ENCODE results near the gene CCDC178.

The CCDC178 gene

DNA sequence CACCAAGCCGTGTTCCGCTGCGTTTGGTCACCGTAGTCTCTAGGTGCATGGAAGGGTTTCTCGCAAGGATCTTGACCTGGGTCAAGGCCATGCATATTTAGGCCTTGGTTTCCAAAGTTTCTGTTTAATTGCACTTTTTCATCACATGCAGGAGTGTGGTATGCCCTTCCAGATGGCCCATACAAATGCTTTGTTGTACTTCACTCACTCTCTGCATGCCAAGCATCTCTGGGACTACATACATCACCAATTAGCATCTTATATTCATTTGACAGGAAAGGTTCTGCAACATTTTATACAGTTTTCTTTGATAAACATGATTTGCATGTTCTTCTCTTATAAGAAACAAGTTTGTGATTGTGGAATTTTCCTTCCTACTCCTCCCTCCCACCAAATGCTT, 534.9 kb downstream of the CCDC178 start:
- Mint-ChIP-seq H3K36me3 (ENCODE audit: low read depth) (no peaks in the 10 kb centered on the region), H3K27ac (no peak overlapping the region), H3K9me3 (peaks cover 9% of the 10 kb centered on the region), H3K27me3 (ENCODE audit: low read depth) (no peaks in the 10 kb centered on the region), H3K4me3 (no peak overlapping the region), H3K4me1 (ENCODE audit: low read depth) (no peaks in the 10 kb centered on the region)

DNA sequence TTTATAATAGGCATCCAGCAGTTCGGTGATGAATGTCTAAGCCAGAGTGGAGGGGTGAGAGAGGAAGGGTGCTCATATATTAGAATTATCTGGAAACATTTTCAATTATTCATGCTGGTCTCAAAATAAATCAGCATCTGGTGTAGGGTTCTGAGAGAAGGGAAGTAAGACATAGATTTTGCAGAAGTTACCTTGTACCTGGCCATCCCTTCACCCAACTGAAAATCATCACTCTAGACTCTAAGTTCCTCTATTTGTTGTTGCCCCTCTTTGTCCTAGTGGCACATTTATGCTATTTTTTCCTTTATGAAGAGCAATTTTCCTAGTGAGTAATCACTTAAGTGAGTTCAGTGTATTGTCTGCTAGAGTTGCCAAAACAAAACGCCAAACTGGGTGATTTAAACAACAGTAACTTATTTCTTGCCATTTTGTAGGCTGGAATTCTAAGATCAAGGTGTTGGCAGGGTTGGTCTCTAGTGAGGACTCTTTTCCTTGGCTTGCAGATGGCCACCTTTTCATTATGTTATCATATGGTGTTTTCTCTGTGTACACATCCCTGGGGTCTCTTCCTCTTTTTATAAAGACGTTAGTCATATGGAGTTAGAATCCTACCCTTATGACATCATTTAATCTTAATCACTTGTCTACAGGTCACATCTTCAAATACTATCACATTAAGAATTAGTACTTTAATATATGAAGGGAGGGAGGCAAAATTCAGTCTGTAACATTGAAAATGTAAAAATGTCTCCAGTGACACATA, 537.8 kb downstream of the CCDC178 start:
- H3K27me3 Mint-ChIP-seq (ENCODE audit: low read depth) = no peaks in the 10 kb centered on the region
- peaks cover 9% of the 10 kb centered on the region for H3K9me3 Mint-ChIP-seq
- no peaks in the 10 kb centered on the region for H3K36me3 Mint-ChIP-seq (ENCODE audit: low read depth)
- no peaks in the 10 kb centered on the region for H3K4me1 Mint-ChIP-seq (ENCODE audit: low read depth)
- H3K4me3 Mint-ChIP-seq = no peak overlapping the region
- no peak overlapping the region for H3K27ac Mint-ChIP-seq

DNA sequence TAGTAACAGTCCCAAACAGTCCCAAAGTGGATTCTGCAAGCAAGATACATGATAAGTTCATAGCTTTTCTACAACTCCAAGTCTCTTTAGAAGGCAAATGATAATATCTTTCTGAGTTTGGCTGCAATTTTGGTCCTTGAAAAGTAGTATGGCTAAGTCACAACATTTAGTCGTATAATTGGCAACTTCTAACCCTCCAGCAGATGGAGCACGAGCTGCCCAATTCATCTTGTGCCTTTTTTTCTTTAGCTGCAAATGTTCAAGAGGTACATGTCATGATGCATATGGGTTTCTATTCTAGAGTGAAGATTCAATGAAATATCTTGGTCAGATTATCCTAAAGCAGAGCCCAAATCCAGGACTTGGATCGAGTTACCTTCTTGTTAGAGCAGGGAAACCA, 540.7 kb downstream of the CCDC178 start:
- no peaks in the 10 kb centered on the region for H3K4me1 Mint-ChIP-seq (ENCODE audit: low read depth)
- no peaks in the 10 kb centered on the region for H3K9me3 Mint-ChIP-seq
- no peak overlapping the region for H3K27ac Mint-ChIP-seq
- no peaks in the 10 kb centered on the region for H3K27me3 Mint-ChIP-seq (ENCODE audit: low read depth)
- H3K4me3 Mint-ChIP-seq = no peak overlapping the region
- no peaks in the 10 kb centered on the region for H3K36me3 Mint-ChIP-seq (ENCODE audit: low read depth)

DNA sequence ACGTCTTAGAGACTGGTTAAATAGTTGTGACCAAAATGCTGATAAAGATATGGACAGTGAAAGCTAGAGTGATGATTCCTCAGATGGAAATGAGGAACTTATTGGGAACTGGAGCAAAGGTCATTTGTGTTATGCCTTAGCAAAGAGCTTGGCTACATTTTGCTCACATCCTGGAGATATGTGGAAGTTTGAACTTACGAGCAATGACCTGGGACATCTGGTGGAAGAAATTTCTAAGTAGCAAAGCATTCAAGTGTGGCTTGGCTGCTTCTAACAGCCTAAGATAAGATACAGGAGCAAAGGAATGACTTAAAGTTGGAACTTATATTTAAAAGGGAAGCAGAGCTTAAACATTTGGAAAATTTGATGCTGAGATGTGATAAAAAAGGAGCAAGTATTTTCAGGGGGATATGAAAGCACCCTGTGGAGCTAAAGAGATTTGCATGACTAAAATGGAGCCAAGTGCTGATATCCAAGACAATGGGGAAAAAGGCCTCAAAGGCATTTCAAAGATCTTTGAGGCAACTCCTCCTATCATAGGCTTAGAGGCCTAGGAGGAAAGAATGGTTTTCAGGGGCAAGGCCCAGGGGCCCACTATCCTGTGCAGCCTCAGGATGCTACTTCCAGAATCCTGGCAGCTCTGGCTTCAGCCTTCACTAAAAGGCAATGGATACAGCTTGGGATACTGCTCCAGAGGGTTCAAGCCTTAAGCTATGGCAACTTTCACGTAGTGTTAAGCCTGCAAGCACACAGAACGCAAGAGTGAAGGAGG, 543.6 kb downstream of the CCDC178 start:
- H3K4me3 Mint-ChIP-seq = no peak overlapping the region
- no peaks in the 10 kb centered on the region for H3K36me3 Mint-ChIP-seq (ENCODE audit: low read depth)
- no peaks in the 10 kb centered on the region for H3K27me3 Mint-ChIP-seq (ENCODE audit: low read depth)
- no peaks in the 10 kb centered on the region for H3K4me1 Mint-ChIP-seq (ENCODE audit: low read depth)
- H3K9me3 Mint-ChIP-seq = no peaks in the 10 kb centered on the region
- no peak overlapping the region for H3K27ac Mint-ChIP-seq

DNA sequence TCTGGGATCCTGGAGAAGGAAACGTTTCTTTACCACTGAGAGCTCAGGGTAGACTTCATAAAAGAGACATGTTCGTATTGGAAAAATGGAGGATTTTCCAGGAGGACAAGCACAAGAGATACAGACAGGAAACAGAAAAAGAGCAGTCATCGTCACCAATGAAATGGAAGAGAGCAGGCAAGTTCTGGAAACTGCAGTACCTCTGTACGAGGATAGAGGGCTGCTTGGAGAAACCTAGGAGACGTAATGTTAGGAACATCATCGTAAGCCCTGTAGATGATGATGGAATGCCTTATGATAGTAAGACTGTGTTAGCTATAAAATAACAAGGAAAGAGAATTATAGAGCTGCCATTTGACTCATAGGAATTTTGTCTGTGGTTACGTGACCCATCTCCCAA, 546.6 kb downstream of the CCDC178 start:
- H3K27ac Mint-ChIP-seq = no peak overlapping the region
- no peaks in the 10 kb centered on the region for H3K27me3 Mint-ChIP-seq (ENCODE audit: low read depth)
- H3K4me1 Mint-ChIP-seq (ENCODE audit: low read depth) = no peaks in the 10 kb centered on the region
- H3K36me3 Mint-ChIP-seq (ENCODE audit: low read depth) = no peaks in the 10 kb centered on the region
- H3K9me3 Mint-ChIP-seq = no peaks in the 10 kb centered on the region
- H3K4me3 Mint-ChIP-seq = no peak overlapping the region

DNA sequence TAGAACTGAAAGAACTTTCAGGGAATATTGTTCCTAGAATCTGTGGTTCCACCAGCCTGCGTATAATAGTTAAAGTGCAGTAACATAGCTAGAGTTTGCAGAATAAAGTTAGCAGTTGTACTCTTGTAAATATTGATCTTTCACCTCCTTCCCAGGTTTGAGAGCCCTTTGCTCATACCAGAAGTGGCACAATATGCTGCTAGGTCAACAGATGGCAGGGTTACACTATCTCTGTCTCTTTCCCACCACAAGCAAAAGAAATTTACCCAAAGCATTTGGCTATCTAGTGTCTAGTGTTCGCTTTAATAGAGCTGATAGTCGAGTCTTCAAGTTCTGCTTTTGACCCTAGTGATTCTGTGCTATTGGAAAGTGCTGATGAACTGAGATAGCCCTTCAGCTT, 548.7 kb downstream of the CCDC178 start:
- Mint-ChIP-seq H3K4me1 (ENCODE audit: low read depth) (no peaks in the 10 kb centered on the region), H3K27me3 (ENCODE audit: low read depth) (no peaks in the 10 kb centered on the region), H3K9me3 (no peaks in the 10 kb centered on the region), H3K36me3 (ENCODE audit: low read depth) (no peaks in the 10 kb centered on the region), H3K27ac (no peak overlapping the region), H3K4me3 (no peak overlapping the region)

DNA sequence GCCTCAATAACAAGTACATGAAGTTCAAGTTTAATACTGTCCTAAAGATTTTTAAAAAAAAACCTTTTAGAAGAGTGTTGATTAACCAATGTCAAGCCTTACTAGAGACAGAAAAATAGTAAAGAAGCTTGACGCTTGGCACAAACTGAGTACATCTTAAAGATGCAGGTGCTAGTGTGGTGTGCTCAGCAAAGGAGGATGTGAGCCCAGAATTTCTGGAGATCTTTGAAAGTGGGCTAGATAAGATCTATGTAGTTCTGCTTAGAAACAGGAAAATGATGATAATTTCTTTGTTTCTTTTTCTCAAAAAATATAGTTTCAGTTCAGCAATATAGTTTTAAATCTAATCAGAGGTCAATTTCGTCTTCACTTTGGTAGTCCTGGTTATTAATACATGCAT, 549.4 kb downstream of the CCDC178 start:
- Mint-ChIP-seq H3K9me3 (no peaks in the 10 kb centered on the region), H3K4me1 (ENCODE audit: low read depth) (no peaks in the 10 kb centered on the region), H3K27ac (no peak overlapping the region), H3K36me3 (ENCODE audit: low read depth) (no peaks in the 10 kb centered on the region), H3K27me3 (ENCODE audit: low read depth) (no peaks in the 10 kb centered on the region), H3K4me3 (no peak overlapping the region)

DNA sequence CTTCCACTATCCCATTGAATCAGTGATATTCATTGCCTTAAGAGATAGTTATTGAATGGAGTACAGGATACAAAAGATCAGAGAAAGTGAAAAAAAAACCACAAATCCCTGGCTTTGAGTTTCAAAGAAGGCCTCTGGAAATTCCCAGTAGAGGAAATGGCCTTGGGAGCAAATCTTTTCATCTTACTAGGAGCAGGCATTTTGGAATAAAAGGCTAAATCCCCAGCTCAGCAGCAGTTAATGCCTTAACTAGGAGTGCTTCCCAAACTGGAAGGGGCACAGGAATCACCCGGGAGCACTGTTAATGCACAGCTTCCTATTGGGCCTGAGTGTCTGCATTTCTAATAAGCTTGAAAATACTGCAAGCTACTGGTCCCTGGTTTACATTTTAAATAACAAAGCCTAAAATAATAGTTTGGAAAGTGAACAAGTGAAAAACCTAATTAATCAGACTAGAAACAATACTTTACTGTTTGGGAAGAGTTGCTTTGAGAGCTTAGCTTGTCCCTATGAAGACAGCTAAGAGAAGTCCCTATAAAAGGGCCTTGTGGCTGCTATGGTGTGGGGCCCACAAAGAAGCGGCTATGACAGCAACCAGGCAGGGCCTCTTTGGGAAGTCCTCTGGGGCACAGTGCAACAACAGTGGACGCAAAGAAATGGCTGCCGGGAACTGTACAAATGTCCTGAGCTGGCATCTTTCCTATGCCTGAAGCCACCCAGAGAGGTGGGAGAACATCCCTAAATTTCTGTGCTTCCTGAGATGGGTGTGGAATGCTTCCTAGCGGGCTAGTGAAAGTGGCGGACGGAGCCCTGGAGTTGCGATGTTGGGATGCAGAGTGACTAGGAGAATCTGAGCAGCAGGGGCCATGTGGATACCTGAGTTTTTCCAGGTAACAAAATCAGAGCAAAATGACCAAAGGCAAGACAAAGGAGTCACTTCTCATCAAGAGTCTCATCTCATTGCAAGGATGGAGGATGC, 550.6 kb downstream of the CCDC178 start:
- no peaks in the 10 kb centered on the region for H3K9me3 Mint-ChIP-seq
- H3K27ac Mint-ChIP-seq = no peak overlapping the region
- no peaks in the 10 kb centered on the region for H3K27me3 Mint-ChIP-seq (ENCODE audit: low read depth)
- H3K36me3 Mint-ChIP-seq (ENCODE audit: low read depth) = no peaks in the 10 kb centered on the region
- H3K4me3 Mint-ChIP-seq = no peak overlapping the region
- no peaks in the 10 kb centered on the region for H3K4me1 Mint-ChIP-seq (ENCODE audit: low read depth)

DNA sequence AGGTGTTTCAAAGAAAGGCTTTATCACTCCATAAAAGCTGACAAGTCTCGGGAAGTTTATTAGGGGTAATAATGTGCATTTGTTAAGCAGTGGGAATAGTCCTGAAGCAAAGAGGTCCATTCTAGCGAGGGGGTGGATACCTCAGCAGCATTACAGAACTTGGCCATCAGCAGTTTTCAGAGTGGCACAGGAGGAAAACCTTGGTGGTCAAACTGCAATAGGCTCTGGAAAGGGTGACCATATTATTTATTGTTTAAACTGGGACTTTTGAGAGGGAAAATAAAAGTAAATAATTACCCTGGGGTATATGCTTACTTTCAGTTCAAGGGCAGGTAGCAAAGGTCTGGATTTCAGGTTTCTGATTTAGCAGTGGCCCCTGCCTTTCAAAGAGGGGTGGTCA, 552.2 kb downstream of the CCDC178 start:
- no peaks in the 10 kb centered on the region for H3K9me3 Mint-ChIP-seq
- H3K4me1 Mint-ChIP-seq (ENCODE audit: low read depth) = no peaks in the 10 kb centered on the region
- no peaks in the 10 kb centered on the region for H3K27me3 Mint-ChIP-seq (ENCODE audit: low read depth)
- no peak overlapping the region for H3K27ac Mint-ChIP-seq
- no peaks in the 10 kb centered on the region for H3K36me3 Mint-ChIP-seq (ENCODE audit: low read depth)
- no peak overlapping the region for H3K4me3 Mint-ChIP-seq

Data from T-helper 1 cell treated with Interleukin-12 subunit alpha and Interleukin-12 subunit beta and Interleukin-4 antibody, amounts not matched to agents 30 μg/mL and 1 μg/mL, for 36 hours (primary cell).